NCI-H128 (cell line): ENCODE data around the gene MAP7.
"Not testable (repeated sequence)": the region's sequence is repeated elsewhere in the genome, so short reads cannot be mapped to it uniquely, and the experiment has no call there.

ENCODE experiments used
- DNase-seq: peaks from one replicate; lab custom pipeline; 2025; ENCODE audit not compliant: unreplicated experiment; lab: John Stamatoyannopoulos, UW

Gene MAP7

DNA sequence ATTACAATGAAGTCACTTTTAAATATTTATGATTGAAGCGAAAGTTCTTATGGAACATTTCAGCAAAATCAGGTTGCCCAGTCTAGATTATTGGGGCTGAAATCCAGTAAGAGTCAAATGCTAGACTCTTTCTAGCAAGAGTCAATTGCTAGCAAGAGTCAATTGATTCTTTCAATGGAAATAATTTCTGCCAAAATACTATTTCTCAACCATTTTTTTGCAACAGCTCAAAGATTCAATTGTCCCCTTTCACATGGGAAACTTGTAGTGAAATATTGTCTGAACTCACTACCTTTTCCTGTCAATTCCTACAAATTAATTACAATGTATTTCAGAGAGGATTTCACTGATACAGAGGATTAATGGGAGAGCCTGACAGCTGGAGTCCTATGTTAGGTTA, 78.3 kb downstream of the MAP7 start:
- no peak for DNase-seq

DNA sequence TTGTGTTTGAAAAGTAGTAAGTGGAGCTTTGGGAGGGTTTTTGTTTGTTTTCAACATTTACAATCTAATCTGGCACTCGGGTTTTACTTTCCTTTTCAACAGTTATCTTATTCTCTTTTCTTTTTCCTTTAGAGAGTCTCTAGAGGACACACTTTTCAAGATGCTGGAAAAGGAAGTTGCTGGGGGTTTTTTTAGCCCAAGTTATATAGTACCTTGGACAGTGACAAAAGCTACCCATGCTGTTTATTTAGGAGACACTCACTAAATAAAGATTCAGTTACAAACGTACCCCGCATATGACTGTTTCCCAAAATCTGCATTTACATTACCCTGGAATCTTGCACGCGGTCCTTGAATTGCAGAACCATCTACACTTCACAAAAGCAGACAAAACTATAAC, 78.8 kb downstream of the MAP7 start:
- no peak for DNase-seq

DNA sequence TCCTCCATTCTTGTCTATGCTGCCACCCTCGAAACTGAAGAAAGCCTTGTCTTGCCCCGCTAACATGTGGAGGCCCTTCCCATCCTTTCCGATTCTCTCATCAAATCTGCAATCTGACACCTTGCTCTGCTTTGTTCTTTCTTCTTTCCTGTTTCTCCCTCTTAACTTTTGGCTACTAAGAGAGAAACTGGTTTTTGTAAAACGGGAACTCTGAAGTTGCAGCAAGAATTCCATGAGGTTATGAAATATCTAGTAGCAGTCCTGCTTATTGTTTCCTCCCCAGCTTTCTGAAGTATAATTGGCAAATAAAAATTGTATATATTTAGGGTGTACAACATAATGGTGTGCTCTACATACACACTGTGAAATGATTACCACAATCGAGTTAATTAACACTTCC, 80.2 kb downstream of the MAP7 start:
- DNase-seq: no peak

GRCh38 chr6:136469154-136469553, 81.1 kb downstream of the MAP7 start:
- no peak for DNase-seq

DNA sequence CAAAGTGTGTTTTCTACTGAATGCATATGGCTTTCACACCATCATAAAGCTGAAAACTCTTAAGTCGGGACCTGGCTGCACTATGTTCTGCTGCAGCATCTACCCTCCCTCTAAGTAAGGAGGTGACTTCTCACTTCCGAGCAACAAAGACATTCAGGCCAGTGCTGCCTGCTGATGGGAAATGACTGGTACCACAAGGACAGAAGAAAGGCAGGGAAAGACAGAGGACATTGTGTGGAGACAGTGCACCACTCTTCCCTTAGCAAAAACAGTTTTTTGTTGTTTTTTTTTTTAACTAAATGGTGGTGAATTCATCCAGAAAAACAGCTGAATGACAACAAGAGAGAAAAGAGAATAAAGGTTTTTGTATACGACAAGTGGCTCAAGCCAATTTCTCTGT, 81.5 kb downstream of the MAP7 start:
- DNase-seq: no peak

- no peak for DNase-seq
Observed at GRCh38 chr6:136467186-136467585, 83.0 kb downstream of the MAP7 start.

DNA sequence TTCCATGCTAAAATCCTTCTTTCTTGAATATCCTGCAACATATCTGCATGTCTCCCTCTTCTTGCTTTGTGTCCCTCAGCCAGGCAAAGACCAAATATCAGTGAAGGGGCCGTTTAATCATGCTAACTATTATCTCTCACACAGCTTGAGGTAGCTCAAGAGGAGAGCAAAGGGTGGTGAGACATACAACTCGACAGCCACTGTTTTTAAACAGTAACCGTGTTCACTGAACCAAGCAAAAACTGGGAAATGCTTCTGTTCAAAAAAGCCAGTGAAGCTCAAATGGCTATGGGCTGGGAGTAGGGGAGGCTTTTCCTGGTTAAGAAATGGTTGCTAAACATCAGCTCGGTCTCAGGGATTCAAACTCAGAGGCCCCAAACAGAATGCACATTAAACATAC, 83.4 kb downstream of the MAP7 start:
- DNase-seq: peak; percentile 23

DNA sequence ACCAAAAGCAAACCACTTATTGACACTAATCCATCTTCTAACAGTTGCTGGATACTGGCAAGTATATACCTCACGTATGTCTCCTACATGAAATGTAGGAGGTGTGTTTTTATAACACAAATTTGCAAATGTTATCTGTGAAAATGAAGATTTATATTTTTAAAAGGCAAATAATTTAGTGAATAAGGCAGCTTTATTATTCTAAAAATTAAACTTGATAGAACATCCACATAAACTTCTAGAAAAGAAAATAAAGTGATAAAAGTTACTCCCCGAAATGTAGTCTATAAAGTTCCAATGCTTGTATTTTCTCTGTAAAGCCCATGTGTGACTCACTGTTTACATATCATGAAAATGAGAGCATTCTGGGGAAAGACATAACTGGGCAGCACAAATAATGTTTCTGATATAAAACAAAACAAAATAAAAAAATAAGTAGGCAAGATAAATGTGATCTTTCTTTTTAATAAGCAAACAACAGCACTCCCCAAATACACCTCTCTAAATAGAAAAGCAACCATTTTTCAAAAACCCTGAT, 84.4 kb downstream of the MAP7 start:
- DNase-seq: no peak

- DNase-seq: no peak
Observed at GRCh38 chr6:136464874-136465273, 85.3 kb downstream of the MAP7 start.

- no peak for DNase-seq
Observed at GRCh38 chr6:136464148-136464547, 86.1 kb downstream of the MAP7 start.

DNA sequence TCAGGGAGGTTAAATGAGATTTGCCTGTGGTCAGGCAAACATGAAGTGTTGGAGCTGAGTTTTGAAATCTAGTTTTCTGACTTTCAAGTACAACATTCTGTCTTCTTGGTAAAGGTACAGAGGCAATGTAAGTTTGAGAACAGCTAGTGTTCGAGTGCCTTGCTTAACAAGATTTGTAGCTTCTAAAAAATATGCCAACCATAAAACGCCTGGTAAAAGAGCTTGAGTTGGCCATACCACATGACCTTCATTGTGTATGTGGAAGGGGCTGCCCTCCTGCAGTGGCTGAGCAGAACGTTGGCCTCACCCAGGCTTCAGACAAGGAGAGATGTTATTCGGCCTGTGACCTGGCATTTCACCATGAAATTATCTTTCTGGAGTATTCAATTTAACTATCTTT, 86.5 kb downstream of the MAP7 start:
- no peak for DNase-seq

DNA sequence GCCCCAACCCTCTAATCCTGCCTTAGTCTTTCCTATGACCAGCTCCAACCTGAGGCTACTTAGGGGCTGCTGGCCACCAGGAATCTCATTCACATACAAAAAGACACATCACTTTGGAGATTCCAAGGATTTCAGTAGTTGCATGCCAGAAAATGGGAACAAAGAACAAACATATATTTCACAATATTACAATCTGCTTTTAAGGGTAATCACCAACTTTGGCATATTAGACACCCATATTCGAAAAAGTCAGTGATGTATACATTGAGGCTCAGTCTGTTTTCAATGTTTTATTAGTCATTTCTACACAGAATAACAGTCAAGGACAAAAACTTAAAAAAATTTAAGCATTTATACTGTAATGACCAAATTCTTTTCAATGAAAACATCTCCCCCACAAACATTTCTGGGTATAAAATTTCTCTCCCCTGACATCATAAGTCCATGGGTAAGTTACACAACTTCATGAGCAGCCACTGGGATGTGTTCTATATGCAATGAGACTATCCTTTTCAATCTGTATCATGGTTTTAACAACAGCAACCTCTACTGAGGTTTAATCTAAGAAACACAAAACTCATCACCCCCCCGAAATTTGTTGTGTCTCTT, 103.5 kb downstream of the MAP7 start:
- no peak for DNase-seq

DNA sequence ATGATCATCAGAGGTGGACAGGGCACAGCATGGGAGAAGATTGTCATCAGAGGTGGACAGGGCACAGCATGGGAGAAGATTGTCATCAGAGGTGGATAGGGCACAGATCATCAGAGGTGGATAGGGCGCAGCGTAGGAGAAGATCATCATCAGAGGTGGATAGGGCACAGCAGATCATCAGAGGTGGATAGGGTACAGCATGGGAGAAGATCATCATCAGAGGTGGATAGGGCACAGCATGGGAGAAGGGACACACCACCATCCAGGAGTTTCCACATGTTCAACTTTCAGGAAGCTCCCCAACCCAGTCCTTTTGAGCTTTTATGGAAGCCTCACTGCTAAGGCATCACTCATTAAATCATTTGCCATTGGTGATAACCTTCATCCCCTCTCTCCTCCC, 104.1 kb downstream of the MAP7 start:
- DNase-seq: no peak

GRCh38 chr6:136445063-136445462, 105.2 kb downstream of the MAP7 start:
- no peak for DNase-seq

DNA sequence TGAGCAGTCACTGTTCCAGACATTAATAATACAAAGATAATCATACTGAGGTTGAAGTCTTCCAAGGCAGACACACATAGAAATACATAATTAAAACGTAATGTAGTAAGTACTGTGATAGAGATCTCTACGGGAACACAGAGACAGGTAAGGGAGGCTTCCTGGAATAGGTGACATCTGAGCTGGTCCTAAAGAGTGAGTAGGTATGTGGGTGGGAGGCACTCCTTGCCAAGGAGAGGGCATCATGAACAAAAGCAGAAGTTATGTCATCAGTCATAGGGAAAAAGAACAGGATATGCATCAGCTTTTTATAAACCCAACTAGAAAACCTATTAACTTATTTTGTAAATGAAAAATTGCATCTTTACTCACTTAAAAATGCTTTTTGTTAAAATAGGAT, 110.0 kb downstream of the MAP7 start:
- no peak for DNase-seq

DNA sequence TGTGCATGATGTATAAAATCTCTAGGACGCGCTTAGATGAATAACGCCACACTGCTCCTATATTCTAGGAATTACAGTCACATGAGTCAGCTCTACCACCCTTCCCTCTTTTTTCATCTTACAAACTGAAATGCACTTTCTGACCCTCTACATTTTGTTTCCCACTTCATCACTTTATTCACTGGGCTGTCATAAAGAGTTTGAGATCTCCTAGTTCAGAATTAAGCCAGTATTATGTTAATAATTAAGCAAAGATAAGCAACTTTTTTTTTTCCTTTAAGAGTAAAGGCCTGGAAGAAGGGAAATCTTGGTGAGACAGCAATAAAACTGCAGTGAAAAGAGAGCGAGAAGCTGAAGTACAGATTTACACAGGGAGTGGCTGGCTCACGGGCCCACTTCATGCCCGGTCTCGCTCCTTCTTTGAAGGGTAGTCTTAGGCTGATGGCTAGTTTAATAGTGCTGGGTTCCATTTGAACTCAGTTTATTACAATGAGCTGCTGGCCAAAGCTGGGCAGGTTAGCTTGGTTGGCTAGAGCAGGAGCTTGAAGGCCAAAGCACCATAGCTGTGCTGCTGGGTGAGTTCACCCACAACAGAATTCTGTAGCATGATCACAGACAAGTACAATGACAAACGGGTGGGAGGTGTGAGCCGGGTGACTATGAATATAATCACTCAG, 110.6 kb downstream of the MAP7 start:
- no peak for DNase-seq

- no peak for DNase-seq
Observed at GRCh38 chr6:136438441-136438840, 111.8 kb downstream of the MAP7 start.

- DNase-seq: no peak
Observed at GRCh38 chr6:136437246-136437645, 113.0 kb downstream of the MAP7 start.

GRCh38 chr6:136435101-136435500, 115.1 kb downstream of the MAP7 start:
- no peak for DNase-seq

GRCh38 chr6:136431306-136431705, 118.9 kb downstream of the MAP7 start:
- not testable (repeated sequence) for DNase-seq

- no peak for DNase-seq
Observed at GRCh38 chr6:136429264-136430065, 120.8 kb downstream of the MAP7 start.

- DNase-seq: no peak
Observed at GRCh38 chr6:136427378-136427717, 122.9 kb downstream of the MAP7 start.
